Ovary (tissue), 3 donors: ENCODE measurements around the gene DIAPH1.

Experiments
- POLR2A ChIP-seq: fragments of 450-650 bp; IDR thresholded peaks from one replicate; pipeline ENCODE4 v1.6.1; 2017; ENCODE audit warnings: antibody characterized with exemption, mild to moderate bottlenecking, moderate library complexity
- TF ChIP-seq, protein P1 (sequence below), 3 donors: fragments of 450-650 bp in 2 of 3; fragments of 200-600 bp in 1 of 3; IDR thresholded peaks; one replicate each; pipeline versions ENCODE4 v1.5.1 to v1.8.0; 2016 to 2022; ENCODE audit warnings: antibody characterized with exemption in 3 of 3, mild to moderate bottlenecking in 1 of 3
- donor health status: DM: no; HTN: no; CAD: no.

DNA sequence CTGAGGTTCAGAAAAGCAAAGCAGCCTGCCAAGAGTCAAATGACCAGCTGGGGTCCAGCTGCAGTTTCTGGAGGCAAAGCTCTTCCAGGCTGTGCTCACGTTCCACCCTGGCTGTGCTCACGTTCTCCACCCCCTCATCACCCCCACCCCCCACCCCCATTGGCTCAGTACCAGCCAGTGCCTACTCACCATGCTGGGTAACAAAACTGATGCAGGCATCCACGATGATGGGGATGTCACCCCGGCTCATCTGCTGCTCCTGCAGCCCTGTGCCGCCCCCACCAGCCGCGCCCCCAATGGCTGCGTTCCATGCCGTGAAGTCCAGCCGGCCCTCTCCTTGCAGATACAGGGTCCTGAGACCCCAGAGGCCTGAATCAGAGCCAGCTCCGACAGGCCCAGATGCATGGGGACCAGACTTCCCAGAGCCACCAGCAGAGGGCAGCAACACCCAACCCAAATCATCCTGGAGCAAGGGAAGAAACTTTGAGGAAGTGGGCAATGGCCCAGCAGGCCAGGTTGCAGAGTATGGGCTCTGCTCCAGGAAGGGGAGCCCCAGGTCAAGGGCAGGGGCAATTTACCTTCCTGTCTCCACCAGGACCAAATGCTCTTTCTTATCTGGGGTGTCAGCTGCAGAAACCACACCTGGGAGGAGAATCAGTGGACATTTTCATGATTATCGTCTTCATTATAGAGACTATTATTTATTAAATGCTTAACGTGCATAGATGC is 46.1 kb upstream of the DIAPH1 start:
- TF ChIP-seq, protein P1, sequence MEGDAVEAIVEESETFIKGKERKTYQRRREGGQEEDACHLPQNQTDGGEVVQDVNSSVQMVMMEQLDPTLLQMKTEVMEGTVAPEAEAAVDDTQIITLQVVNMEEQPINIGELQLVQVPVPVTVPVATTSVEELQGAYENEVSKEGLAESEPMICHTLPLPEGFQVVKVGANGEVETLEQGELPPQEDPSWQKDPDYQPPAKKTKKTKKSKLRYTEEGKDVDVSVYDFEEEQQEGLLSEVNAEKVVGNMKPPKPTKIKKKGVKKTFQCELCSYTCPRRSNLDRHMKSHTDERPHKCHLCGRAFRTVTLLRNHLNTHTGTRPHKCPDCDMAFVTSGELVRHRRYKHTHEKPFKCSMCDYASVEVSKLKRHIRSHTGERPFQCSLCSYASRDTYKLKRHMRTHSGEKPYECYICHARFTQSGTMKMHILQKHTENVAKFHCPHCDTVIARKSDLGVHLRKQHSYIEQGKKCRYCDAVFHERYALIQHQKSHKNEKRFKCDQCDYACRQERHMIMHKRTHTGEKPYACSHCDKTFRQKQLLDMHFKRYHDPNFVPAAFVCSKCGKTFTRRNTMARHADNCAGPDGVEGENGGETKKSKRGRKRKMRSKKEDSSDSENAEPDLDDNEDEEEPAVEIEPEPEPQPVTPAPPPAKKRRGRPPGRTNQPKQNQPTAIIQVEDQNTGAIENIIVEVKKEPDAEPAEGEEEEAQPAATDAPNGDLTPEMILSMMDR (IDR thresholded peaks at IDR 0.05): peak; percentile 64 to 67 (median 66)
- TF ChIP-seq POLR2A: no peak
